ENCODE results near the gene NOL9. TPM values are rescaled to one million over a fixed set of nuclear protein-coding genes. Genes with fewer than 3 reads are reported as not detected.

NOL9 gene
- total RNA-seq, 1 donor from 2014 or later, result 26.8 TPM

- peaks cover 2% of the 10 kb centered on the region for H3K4me1 Mint-ChIP-seq (ENCODE audit: low read depth, unreplicated experiment)
- no peak overlapping the region for H3K9ac ChIP-seq (ENCODE audit: low read length)
These were observed 38.7 kb upstream of the NOL9 start for GRCh38 chr1:6592865-6593593.

GRCh38 chr1:6592441-6592840 lies 38.1 kb upstream of the NOL9 start:
- Histone ChIP-seq H3K4me3 (ENCODE audit: insufficient read depth, low read depth, low read length) (no peak overlapping the region), H3K4me1 (ENCODE audit: insufficient read depth, low read length) (no peaks in the 10 kb centered on the region), H3K4me2 (ENCODE audit: low read length) (no peak overlapping the region), H3K9me3 (ENCODE audit: insufficient read depth, low read depth, low read length) (no peaks in the 10 kb centered on the region), H3K9ac (ENCODE audit: low read length) (no peak overlapping the region), H3K27me3 (ENCODE audit: insufficient read depth, low read length) (no peaks in the 10 kb centered on the region), H3K36me3 (ENCODE audit: insufficient read depth, low read length) (peaks cover 39% of the 10 kb centered on the region), H3K79me2 (ENCODE audit: insufficient read depth, low read length) (peaks cover 70% of the 10 kb centered on the region), H4K20me1 (ENCODE audit: insufficient read depth, low read length) (peaks cover 96% of the 10 kb centered on the region), H2AFZ (ENCODE audit: low read depth, low read length) (no peak overlapping the region), H3K27ac (ENCODE audit: low read depth, low read length) (no peak overlapping the region)
- TF ChIP-seq, protein P1, sequence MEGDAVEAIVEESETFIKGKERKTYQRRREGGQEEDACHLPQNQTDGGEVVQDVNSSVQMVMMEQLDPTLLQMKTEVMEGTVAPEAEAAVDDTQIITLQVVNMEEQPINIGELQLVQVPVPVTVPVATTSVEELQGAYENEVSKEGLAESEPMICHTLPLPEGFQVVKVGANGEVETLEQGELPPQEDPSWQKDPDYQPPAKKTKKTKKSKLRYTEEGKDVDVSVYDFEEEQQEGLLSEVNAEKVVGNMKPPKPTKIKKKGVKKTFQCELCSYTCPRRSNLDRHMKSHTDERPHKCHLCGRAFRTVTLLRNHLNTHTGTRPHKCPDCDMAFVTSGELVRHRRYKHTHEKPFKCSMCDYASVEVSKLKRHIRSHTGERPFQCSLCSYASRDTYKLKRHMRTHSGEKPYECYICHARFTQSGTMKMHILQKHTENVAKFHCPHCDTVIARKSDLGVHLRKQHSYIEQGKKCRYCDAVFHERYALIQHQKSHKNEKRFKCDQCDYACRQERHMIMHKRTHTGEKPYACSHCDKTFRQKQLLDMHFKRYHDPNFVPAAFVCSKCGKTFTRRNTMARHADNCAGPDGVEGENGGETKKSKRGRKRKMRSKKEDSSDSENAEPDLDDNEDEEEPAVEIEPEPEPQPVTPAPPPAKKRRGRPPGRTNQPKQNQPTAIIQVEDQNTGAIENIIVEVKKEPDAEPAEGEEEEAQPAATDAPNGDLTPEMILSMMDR (IDR thresholded peaks at IDR 0.05; ENCODE audit: insufficient read depth, low read depth, low read length), result no peak
- no peak for TF ChIP-seq EZH2 (IDR thresholded peaks at IDR 0.05; ENCODE audit: insufficient read depth, low read length)
- peaks cover 2% of the 10 kb centered on the region for H3K4me1 Mint-ChIP-seq (ENCODE audit: low read depth, unreplicated experiment)
- no peaks in the 10 kb centered on the region for H3K27me3 Mint-ChIP-seq (ENCODE audit: low read depth, unreplicated experiment)
- H3K27ac Mint-ChIP-seq (ENCODE audit: unreplicated experiment), result no peak overlapping the region
- FAIRE-seq (no peak), DNase-seq (ENCODE audit: low read depth) (no peak)
- no peaks in the 10 kb centered on the region for H3K9me3 Mint-ChIP-seq (ENCODE audit: unreplicated experiment)
- H3K4me3 Mint-ChIP-seq (ENCODE audit: unreplicated experiment), result no peak overlapping the region
- peaks cover 24% of the 10 kb centered on the region for H3K36me3 Mint-ChIP-seq (ENCODE audit: low read depth, unreplicated experiment)

More at GRCh38 chr1:6592865-6593593, 38.7 kb upstream of the NOL9 start:
- Histone ChIP-seq H3K9me3 (ENCODE audit: insufficient read depth, low read depth, low read length) (no peaks in the 10 kb centered on the region), H3K4me3 (ENCODE audit: insufficient read depth, low read depth, low read length) (no peak overlapping the region), H3K27ac (ENCODE audit: low read depth, low read length) (no peak overlapping the region), H3K79me2 (ENCODE audit: insufficient read depth, low read length) (peaks cover 75% of the 10 kb centered on the region), H2AFZ (ENCODE audit: low read depth, low read length) (no peak overlapping the region), H3K36me3 (ENCODE audit: insufficient read depth, low read length) (peaks cover 43% of the 10 kb centered on the region), H3K4me2 (ENCODE audit: low read length) (no peak overlapping the region), H3K27me3 (ENCODE audit: insufficient read depth, low read length) (no peaks in the 10 kb centered on the region), H3K4me1 (ENCODE audit: insufficient read depth, low read length) (no peaks in the 10 kb centered on the region), H4K20me1 (ENCODE audit: insufficient read depth, low read length) (peaks cover 96% of the 10 kb centered on the region)
- peaks cover 23% of the 10 kb centered on the region for H3K36me3 Mint-ChIP-seq (ENCODE audit: low read depth, unreplicated experiment)
- no peaks in the 10 kb centered on the region for H3K9me3 Mint-ChIP-seq (ENCODE audit: unreplicated experiment)
- H3K4me3 Mint-ChIP-seq (ENCODE audit: unreplicated experiment), result no peak overlapping the region
- TF ChIP-seq, protein P1 (IDR thresholded peaks at IDR 0.05; ENCODE audit: insufficient read depth, low read depth, low read length), result no peak
- no peak for TF ChIP-seq EZH2 (IDR thresholded peaks at IDR 0.05; ENCODE audit: insufficient read depth, low read length)
- no peaks in the 10 kb centered on the region for H3K27me3 Mint-ChIP-seq (ENCODE audit: low read depth, unreplicated experiment)
- FAIRE-seq, result no peak
- no peak for DNase-seq (ENCODE audit: low read depth)
- no peak overlapping the region for H3K27ac Mint-ChIP-seq (ENCODE audit: unreplicated experiment)

GRCh38 chr1:6591644-6592043 lies 37.3 kb upstream of the NOL9 start:
- H3K27ac ChIP-seq (ENCODE audit: low read depth, low read length), result no peak overlapping the region
- no peak for DNase-seq (ENCODE audit: low read depth)
- no peak overlapping the region for H2AFZ ChIP-seq (ENCODE audit: low read depth, low read length)
- H3K9me3 ChIP-seq (ENCODE audit: insufficient read depth, low read depth, low read length), result no peaks in the 10 kb centered on the region
- FAIRE-seq, result no peak
- H3K36me3 ChIP-seq (ENCODE audit: insufficient read depth, low read length), result peaks cover 39% of the 10 kb centered on the region
- Mint-ChIP-seq H3K9me3 (ENCODE audit: unreplicated experiment) (no peaks in the 10 kb centered on the region), H3K27me3 (ENCODE audit: low read depth, unreplicated experiment) (no peaks in the 10 kb centered on the region), H3K4me3 (ENCODE audit: unreplicated experiment) (no peak overlapping the region), H3K4me1 (ENCODE audit: low read depth, unreplicated experiment) (peaks cover 2% of the 10 kb centered on the region), H3K27ac (ENCODE audit: unreplicated experiment) (no peak overlapping the region), H3K36me3 (ENCODE audit: low read depth, unreplicated experiment) (peaks cover 23% of the 10 kb centered on the region)
- no peak overlapping the region for H3K9ac ChIP-seq (ENCODE audit: low read length)
- H3K4me1 ChIP-seq (ENCODE audit: insufficient read depth, low read length), result no peaks in the 10 kb centered on the region
- no peak overlapping the region for H3K4me2 ChIP-seq (ENCODE audit: low read length)
- TF ChIP-seq EZH2 (IDR thresholded peaks at IDR 0.05; ENCODE audit: insufficient read depth, low read length), result no peak
- TF ChIP-seq, protein P1 (IDR thresholded peaks at IDR 0.05; ENCODE audit: insufficient read depth, low read depth, low read length), result no peak
- no peak overlapping the region for H3K4me3 ChIP-seq (ENCODE audit: insufficient read depth, low read depth, low read length)
- H3K79me2 ChIP-seq (ENCODE audit: insufficient read depth, low read length), result peaks cover 62% of the 10 kb centered on the region
- H3K27me3 ChIP-seq (ENCODE audit: insufficient read depth, low read length), result no peaks in the 10 kb centered on the region
- peaks cover 96% of the 10 kb centered on the region for H4K20me1 ChIP-seq (ENCODE audit: insufficient read depth, low read length)

All from astrocyte (in vitro differentiated cells and primary cell).